Keratinocyte (primary cell): ENCODE measurements around the gene SNAPC4.

ENCODE experiments used
- CTCF ChIP-seq, 3 experiments: IDR thresholded peaks in 1 of 3; conservative IDR thresholded peaks in 1 of 3; optimal IDR thresholded peaks in 1 of 3; 2 replicates in 2 of 3; 3 replicates in 1 of 3; pipeline versions ENCODE3 to v1.5.1; 2011; ENCODE audit warnings: low read length in 3 of 3, mild to moderate bottlenecking in 3 of 3, moderate library complexity in 2 of 3, control low read depth in 1 of 3, inconsistent platforms in 1 of 3; ENCODE audit not compliant: insufficient read depth in 2 of 3; ENCODE audit errors: extremely low read depth in 1 of 3
- EZH2 ChIP-seq: IDR thresholded peaks from one replicate; pipeline ENCODE4 v1.6.1; 2012; ENCODE audit warnings: inconsistent platforms, mild to moderate bottlenecking, low read length, moderate library complexity

DNA sequence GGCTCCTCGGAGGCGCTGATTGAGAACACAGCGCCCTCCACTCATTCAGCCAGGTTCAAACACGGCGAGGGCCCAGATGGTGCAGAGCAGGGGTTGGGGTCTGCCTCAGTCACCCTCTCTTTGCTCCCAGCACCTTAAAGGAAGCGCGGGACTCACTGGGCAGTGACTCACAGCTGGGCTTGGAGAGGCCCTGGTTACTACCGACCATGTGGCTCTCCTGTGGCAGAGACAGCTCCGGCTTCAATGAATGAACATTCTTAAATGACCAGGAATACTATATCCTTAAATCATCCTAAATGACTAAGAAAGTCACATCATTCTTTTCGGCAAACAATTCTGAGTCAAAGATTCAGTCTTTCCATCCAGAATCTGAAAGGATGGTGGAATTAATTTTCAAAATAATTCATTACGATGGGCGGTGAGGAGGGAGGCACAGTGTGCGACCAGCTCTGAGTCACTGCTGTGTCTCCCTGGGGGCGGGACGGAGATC lies 41.3 kb upstream of the SNAPC4 start:
- TF ChIP-seq CTCF (optimal IDR thresholded peaks at IDR 0.05 in 1 of 3, IDR thresholded peaks at IDR 0.05 in 1 of 3, conservative IDR thresholded peaks at IDR 0.05 in 1 of 3; ENCODE audit: extremely low read depth in 1 of 3, insufficient read depth in 2 of 3, low read length in 3 of 3) (no peak), EZH2 (no peak)
